Measurements from ENCODE around the gene VWA2.

VWA2 gene

DNA sequence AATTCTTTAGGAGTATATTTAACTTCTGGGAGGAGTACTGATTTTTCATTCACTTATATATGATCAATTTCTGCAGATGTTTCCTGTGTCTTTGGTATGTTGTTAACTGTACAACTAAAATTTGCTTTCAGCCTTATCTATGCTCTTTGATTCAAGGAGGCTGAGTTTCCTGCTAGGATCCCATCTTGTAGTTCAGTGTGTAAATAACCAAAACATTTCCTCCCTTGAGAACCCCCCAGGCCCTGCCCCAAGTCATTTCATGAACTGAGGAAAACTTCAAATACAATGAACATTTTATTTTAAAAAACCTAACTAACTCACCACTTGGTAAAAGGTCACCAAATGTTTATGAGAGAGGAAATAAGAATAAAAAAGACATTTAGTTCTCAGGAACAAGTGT is 55.5 kb downstream of the VWA2 start:
- no peak for TF ChIP-seq ISL1 (CRISPR knock-in tag; IDR thresholded peaks at IDR 0.05)
- no peak for TF ChIP-seq TOX (CRISPR knock-in tag; IDR thresholded peaks at IDR 0.05; ENCODE audit: borderline replicate concordance)
- TF ChIP-seq BACH2 (CRISPR knock-in tag; IDR thresholded peaks at IDR 0.05; ENCODE audit: borderline replicate concordance), result no peak
- no peak for TF ChIP-seq ESRRG (CRISPR knock-in tag; IDR thresholded peaks at IDR 0.05)
- TF ChIP-seq CREB5 (CRISPR knock-in tag; IDR thresholded peaks at IDR 0.05; ENCODE audit: low read depth), result no peak
- no peak for TF ChIP-seq ZC3H10 (CRISPR knock-in tag; IDR thresholded peaks at IDR 0.05)
- TF ChIP-seq ZFP30 (CRISPR knock-in tag; IDR thresholded peaks at IDR 0.05), result no peak
- TF ChIP-seq ZNF8 (CRISPR knock-in tag; IDR thresholded peaks at IDR 0.05), result no peak
- TF ChIP-seq CSRNP3 (CRISPR knock-in tag; IDR thresholded peaks at IDR 0.05), result no peak
- TF ChIP-seq CSDC2 (CRISPR knock-in tag; IDR thresholded peaks at IDR 0.05), result no peak
- TF ChIP-seq GLIS3 (CRISPR knock-in tag; IDR thresholded peaks at IDR 0.05), result no peak
- no peak for TF ChIP-seq ZFP3 (CRISPR knock-in tag; IDR thresholded peaks at IDR 0.05)
- TF ChIP-seq, protein P1, sequence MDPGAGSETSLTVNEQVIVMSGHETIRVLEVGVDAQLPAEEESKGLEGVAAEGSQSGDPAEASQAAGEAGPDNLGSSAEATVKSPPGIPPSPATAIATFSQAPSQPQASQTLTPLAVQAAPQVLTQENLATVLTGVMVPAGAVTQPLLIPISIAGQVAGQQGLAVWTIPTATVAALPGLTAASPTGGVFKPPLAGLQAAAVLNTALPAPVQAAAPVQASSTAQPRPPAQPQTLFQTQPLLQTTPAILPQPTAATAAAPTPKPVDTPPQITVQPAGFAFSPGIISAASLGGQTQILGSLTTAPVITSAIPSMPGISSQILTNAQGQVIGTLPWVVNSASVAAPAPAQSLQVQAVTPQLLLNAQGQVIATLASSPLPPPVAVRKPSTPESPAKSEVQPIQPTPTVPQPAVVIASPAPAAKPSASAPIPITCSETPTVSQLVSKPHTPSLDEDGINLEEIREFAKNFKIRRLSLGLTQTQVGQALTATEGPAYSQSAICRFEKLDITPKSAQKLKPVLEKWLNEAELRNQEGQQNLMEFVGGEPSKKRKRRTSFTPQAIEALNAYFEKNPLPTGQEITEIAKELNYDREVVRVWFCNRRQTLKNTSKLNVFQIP (CRISPR knock-in tag; IDR thresholded peaks at IDR 0.05; ENCODE audit: borderline replicate concordance, low read depth), result no peak
- no peak for TF ChIP-seq PATZ1 (CRISPR knock-in tag; IDR thresholded peaks at IDR 0.05; ENCODE audit: borderline replicate concordance)
- TF ChIP-seq RARB (CRISPR knock-in tag; IDR thresholded peaks at IDR 0.05), result no peak
- TF ChIP-seq TCF4 (CRISPR knock-in tag; IDR thresholded peaks at IDR 0.05; ENCODE audit: borderline replicate concordance), result no peak
- no peak for TF ChIP-seq OSR1 (CRISPR knock-in tag; IDR thresholded peaks at IDR 0.05)
- TF ChIP-seq PPARA (CRISPR knock-in tag; IDR thresholded peaks at IDR 0.05; ENCODE audit: borderline replicate concordance), result no peak
- TF ChIP-seq ZNF70 (CRISPR knock-in tag; IDR thresholded peaks at IDR 0.05), result no peak
- no peak for TF ChIP-seq ARNTL (CRISPR knock-in tag; IDR thresholded peaks at IDR 0.05; ENCODE audit: borderline replicate concordance, low read depth)
- ATAC-seq, result no peak

- no peak for ATAC-seq
- TF ChIP-seq ZFP3 (CRISPR knock-in tag; IDR thresholded peaks at IDR 0.05) (no peak), BACH2 (CRISPR knock-in tag; IDR thresholded peaks at IDR 0.05; ENCODE audit: borderline replicate concordance) (no peak), TOX (CRISPR knock-in tag; IDR thresholded peaks at IDR 0.05; ENCODE audit: borderline replicate concordance) (no peak), ZNF70 (CRISPR knock-in tag; IDR thresholded peaks at IDR 0.05) (no peak), CSDC2 (CRISPR knock-in tag; IDR thresholded peaks at IDR 0.05) (no peak), GLIS3 (CRISPR knock-in tag; IDR thresholded peaks at IDR 0.05) (no peak)
- TF ChIP-seq, protein P1 (CRISPR knock-in tag; IDR thresholded peaks at IDR 0.05; ENCODE audit: borderline replicate concordance, low read depth), result no peak
Observed at GRCh38 chr10:114295393-114295792, 56.3 kb downstream of the VWA2 start.

DNA sequence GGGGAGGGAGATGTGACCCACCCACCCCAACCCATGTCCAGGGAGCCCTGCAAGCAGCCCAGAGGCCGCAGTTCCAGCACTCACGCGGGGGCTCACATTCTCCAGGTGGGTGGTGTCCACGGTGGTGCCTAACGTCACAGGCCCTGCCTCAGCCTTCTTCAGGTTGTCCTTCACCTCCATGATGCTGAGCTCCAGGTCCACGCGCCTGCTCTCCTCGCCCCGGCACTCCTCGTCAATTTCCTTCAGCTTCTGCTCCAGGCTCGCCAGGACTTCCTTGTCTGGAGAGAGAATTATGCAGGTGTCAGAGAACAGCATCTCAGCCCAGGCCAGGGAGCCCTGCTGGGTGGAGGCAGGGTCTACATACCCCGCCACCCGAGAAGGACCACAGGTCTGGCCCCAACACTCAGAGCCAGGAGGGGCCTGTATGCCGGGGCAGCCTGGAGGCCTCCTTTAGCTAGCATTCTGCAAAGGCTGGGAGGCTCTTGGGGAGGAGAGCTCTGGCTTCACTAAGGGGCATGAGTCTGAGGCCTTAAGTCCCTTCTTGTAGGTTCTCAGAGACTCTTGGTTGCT is 58.2 kb downstream of the VWA2 start:
- ATAC-seq, result no peak
- TF ChIP-seq ZC3H10 (CRISPR knock-in tag; IDR thresholded peaks at IDR 0.05) (no peak), ZNF8 (CRISPR knock-in tag; IDR thresholded peaks at IDR 0.05) (no peak), ZNF70 (CRISPR knock-in tag; IDR thresholded peaks at IDR 0.05) (no peak), OSR1 (CRISPR knock-in tag; IDR thresholded peaks at IDR 0.05) (no peak), ZFP30 (CRISPR knock-in tag; IDR thresholded peaks at IDR 0.05) (no peak), TSHZ2 (CRISPR knock-in tag; IDR thresholded peaks at IDR 0.05) (no peak), ZNF565 (CRISPR knock-in tag; conservative IDR thresholded peaks at IDR 0.05; ENCODE audit: low read depth) (no peak), CSRNP3 (CRISPR knock-in tag; IDR thresholded peaks at IDR 0.05) (no peak), GLIS3 (CRISPR knock-in tag; IDR thresholded peaks at IDR 0.05) (no peak), ZFP3 (CRISPR knock-in tag; IDR thresholded peaks at IDR 0.05) (no peak), CSDC2 (CRISPR knock-in tag; IDR thresholded peaks at IDR 0.05) (no peak), BACH2 (CRISPR knock-in tag; IDR thresholded peaks at IDR 0.05; ENCODE audit: borderline replicate concordance) (no peak), PATZ1 (CRISPR knock-in tag; IDR thresholded peaks at IDR 0.05; ENCODE audit: borderline replicate concordance) (no peak)

Measured in SK-N-SH treated with all-trans-retinoic acid at 6 μM for 48 hours (cell line).